Upper lobe of right lung (tissue), 1 donor: ENCODE measurements around the gene NMT1. TPM values are rescaled to one million over a fixed set of nuclear protein-coding genes. Genes with fewer than 3 reads are reported as not detected.

ENCODE experiments used
- ATAC-seq: fragments of 200-7000 bp; cut with Tn5 transposase; one replicate; pipeline ENCODE4 v1.9.1; 2020; ENCODE audit warnings: mild to moderate bottlenecking, moderate library complexity
- DNase-seq: peaks from one replicate; pipeline ENCODE4 v3.0.0-alpha.2; 2020
- H3K27ac ChIP-seq: fragments of 200-600 bp; one replicate; pipeline ENCODE4 v1.8.0; 2022
- H3K27me3 ChIP-seq: fragments of 200-600 bp; one replicate; pipeline ENCODE4 v1.8.0; 2022; ENCODE audit warnings: mild to moderate bottlenecking
- H3K36me3 ChIP-seq: fragments of 200-600 bp; one replicate; pipeline ENCODE4 v1.8.0; 2022
- H3K4me1 ChIP-seq: fragments of 200-600 bp; one replicate; pipeline ENCODE4 v1.8.0; 2022
- H3K4me3 ChIP-seq: fragments of 200-600 bp; one replicate; pipeline ENCODE4 v1.8.0; 2022; ENCODE audit warnings: mild to moderate bottlenecking
- H3K9me3 ChIP-seq: fragments of 200-600 bp; one replicate; pipeline ENCODE4 v1.8.0; 2022
- intact Hi-C: fragments of 100-400 bp; cut with DNase I; formaldehyde crosslinking; loops from one replicate; pipeline ENCODE4 v1.11.0; 2022
- total RNA-seq: library from RNA; stranded (reverse); fragmentation: NEBNext Ultra II Directional; extraction: Animal tissue kit (Norgen Biotek cat#: 25700); gene quantifications from one replicate; pipeline ENCODE4 v1.2.1, GENCODE V29; 2021
- TF ChIP-seq, protein P1 (sequence below): fragments of 200-600 bp; IDR thresholded peaks from one replicate; pipeline ENCODE4 v1.8.0; 2022; ENCODE audit warnings: antibody characterized with exemption
- donor health status: DM: no; HTN: yes; CAD: no; lungs with severe emphysema.

Gene NMT1
- total RNA-seq, 1 donor from 2014 or later = 107 TPM

DNA sequence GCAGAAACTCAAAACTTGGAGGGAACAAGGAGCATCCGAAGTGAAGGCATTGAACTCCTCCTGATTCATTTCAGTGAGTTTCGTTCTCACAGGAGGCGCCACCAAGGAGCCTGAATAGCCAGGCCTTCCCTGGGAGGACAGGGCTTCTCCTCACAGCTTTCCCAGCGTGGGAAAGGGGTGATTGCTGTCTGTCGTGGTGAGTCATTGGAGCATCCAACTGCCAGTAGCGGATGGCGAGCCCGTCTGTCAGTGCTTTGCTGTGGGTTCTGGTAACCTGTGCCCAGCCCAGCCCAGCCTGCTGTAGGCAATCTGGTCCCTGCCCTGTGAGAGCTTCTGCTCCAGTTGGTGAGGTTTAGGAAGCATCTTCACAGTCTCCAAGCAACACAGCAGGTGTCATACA is 42.9 kb downstream of the NMT1 start:
- ATAC-seq (no peak), DNase-seq (no peak)
- TF ChIP-seq, protein P1, sequence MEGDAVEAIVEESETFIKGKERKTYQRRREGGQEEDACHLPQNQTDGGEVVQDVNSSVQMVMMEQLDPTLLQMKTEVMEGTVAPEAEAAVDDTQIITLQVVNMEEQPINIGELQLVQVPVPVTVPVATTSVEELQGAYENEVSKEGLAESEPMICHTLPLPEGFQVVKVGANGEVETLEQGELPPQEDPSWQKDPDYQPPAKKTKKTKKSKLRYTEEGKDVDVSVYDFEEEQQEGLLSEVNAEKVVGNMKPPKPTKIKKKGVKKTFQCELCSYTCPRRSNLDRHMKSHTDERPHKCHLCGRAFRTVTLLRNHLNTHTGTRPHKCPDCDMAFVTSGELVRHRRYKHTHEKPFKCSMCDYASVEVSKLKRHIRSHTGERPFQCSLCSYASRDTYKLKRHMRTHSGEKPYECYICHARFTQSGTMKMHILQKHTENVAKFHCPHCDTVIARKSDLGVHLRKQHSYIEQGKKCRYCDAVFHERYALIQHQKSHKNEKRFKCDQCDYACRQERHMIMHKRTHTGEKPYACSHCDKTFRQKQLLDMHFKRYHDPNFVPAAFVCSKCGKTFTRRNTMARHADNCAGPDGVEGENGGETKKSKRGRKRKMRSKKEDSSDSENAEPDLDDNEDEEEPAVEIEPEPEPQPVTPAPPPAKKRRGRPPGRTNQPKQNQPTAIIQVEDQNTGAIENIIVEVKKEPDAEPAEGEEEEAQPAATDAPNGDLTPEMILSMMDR = no peak
- Histone ChIP-seq H3K4me1 (peaks cover under 1% of the 10 kb centered on the region), H3K27ac (no peak overlapping the region), H3K9me3 (no peaks in the 10 kb centered on the region), H3K27me3 (no peaks in the 10 kb centered on the region), H3K4me3 (no peak overlapping the region), H3K36me3 (peaks cover 82% of the 10 kb centered on the region)
- intact Hi-C loops = loop anchor here (10.0 kb wide), 1 partner anchor 59 kb away; no protein-coding TSS in a partner anchor

DNA sequence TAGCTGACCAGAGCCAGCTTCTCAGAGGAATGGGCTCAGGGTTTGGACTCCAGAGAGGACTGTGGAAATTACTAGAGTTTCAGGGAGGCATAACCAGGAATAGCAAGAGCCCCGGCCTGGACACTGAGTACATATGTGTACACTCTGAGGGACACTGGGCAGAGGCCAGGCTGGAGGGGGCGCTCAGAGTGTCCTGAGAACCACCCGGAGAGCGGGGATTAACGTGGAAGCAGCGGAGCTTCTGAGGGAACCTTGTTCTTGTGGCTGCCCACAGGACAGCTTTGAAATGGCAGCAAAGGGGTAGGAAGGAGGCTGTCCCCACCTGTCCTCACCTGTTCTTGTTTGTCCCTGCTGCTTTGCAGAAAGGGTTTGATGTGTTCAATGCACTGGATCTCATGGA is 43.4 kb downstream of the NMT1 start:
- H3K4me1 ChIP-seq = no peaks in the 10 kb centered on the region
- H3K4me3 ChIP-seq = no peak overlapping the region
- H3K9me3 ChIP-seq = no peaks in the 10 kb centered on the region
- peaks cover 78% of the 10 kb centered on the region for H3K36me3 ChIP-seq
- DNase-seq = no peak
- intact Hi-C loops = loop anchor here (10.0 kb wide), 1 partner anchor 60 kb away; no protein-coding TSS in a partner anchor
- TF ChIP-seq, protein P1 = no peak
- ATAC-seq = no peak
- H3K27me3 ChIP-seq = no peaks in the 10 kb centered on the region
- no peak overlapping the region for H3K27ac ChIP-seq

DNA sequence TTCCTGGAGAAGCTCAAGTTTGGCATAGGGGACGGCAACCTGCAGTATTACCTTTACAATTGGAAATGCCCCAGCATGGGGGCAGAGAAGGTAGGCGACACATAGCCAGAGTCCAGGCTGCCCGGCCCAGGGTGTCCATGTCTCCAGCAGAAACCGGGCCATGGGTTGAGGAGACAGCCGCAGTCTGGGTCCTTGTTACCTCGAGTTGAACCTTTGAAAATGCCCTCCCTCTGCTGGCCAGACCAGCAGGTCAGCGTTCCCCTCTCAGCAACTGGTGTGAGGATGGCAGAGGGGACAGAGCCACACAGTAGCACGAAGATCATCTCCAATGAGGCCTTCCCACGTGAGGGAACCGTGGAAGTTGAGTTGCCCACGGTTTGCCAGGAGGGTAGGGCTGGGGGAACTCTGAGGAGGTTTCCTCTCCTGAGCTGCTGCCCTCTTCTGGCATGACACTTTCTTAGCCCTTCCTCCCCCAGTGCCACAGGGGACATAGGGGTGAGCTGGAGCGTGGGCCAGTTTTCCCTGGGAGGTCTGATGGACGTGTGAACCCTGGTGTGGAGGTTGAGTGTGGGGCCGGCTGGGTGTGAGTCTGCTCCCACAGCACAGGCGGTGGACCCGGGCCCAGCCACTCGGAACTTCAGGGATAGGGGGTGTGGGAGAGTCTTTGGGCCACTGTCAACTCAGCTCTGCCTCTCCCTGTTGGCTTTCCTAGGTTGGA is 43.9 kb downstream of the NMT1 start:
- no peaks in the 10 kb centered on the region for H3K27me3 ChIP-seq
- H3K4me3 ChIP-seq = no peak overlapping the region
- intact Hi-C loops = loop anchor here (10.0 kb wide), 1 partner anchor 60 kb away; no protein-coding TSS in a partner anchor
- TF ChIP-seq, protein P1 = no peak
- no peaks in the 10 kb centered on the region for H3K9me3 ChIP-seq
- H3K4me1 ChIP-seq = no peaks in the 10 kb centered on the region
- DNase-seq = no peak
- no peak for ATAC-seq
- H3K36me3 ChIP-seq = peaks cover 73% of the 10 kb centered on the region
- H3K27ac ChIP-seq = no peak overlapping the region

DNA sequence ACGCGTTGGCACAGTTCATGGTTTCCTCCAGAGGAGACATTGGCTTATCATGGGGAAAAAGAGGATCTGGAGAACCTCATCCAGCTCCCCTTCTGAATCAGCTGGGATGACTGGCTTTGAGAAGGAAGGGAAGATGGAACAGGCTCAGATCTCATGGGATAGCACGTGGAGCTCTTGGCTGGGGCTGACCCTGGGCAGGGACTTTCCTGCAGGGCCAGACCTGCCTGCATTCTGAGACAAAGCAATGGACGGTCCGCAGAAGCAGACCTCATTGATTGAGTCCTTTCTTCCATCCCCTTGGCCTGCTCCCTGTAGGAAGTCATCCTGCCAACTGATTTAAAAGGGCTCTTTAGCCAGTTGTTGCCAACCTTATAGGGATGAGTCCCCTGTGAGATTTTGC is 45.0 kb downstream of the NMT1 start:
- no peak for ATAC-seq

DNA sequence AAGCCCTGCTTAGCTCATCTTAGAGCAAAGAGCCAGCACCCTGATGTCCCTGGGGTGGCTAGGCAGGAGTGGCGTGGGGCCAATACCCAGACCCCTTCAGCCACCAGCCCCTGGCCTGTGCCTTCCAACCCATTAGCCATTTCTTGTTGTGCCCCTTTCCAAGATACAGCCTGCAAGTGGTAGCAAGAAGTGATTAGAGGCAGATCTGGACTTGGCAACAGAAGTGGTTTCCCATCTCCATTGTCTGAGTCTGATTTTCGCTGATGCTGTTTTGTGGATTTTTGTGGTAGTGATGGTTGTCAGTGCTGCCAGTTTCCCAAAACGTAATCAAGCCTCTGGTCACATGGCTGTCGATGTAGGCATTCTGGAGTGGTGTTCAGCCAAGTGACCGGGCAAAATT is 45.5 kb downstream of the NMT1 start:
- H3K4me1 ChIP-seq = no peaks in the 10 kb centered on the region
- intact Hi-C loops = loop anchor here (10.0 kb wide), 1 partner anchor 62 kb away; no protein-coding TSS in a partner anchor
- ATAC-seq (no peak), DNase-seq (no peak)
- TF ChIP-seq, protein P1 = no peak
- H3K27ac ChIP-seq = no peak overlapping the region
- H3K4me3 ChIP-seq = no peak overlapping the region
- H3K36me3 ChIP-seq = peaks cover 61% of the 10 kb centered on the region
- H3K27me3 ChIP-seq = no peaks in the 10 kb centered on the region
- H3K9me3 ChIP-seq = no peaks in the 10 kb centered on the region

More for the DNA sequence above, 45.0 kb downstream of the NMT1 start:
- Histone ChIP-seq H3K27ac (no peak overlapping the region), H3K36me3 (peaks cover 66% of the 10 kb centered on the region), H3K4me3 (no peak overlapping the region), H3K27me3 (no peaks in the 10 kb centered on the region), H3K4me1 (no peaks in the 10 kb centered on the region), H3K9me3 (no peaks in the 10 kb centered on the region)
- TF ChIP-seq, protein P1 = no peak
- intact Hi-C loops = loop anchor here (10.0 kb wide), 1 partner anchor 61 kb away; no protein-coding TSS in a partner anchor
- no peak for DNase-seq
